Sigmoid colon (tissue), 7 donors: ENCODE measurements around the gene ROBO4. TPM values are rescaled to one million over a fixed set of nuclear protein-coding genes. Genes with fewer than 3 reads are reported as not detected.

Experiments
- DNase-seq: peaks from one replicate; pipeline ENCODE4 v3.0.0-alpha.2; 2019
- H3K27ac ChIP-seq, 4 donors: fragments of 200-600 bp; sonication (generic); one replicate each; pipeline ENCODE4 v1.5.1; 2016 to 2019; ENCODE audit warnings: mild to moderate bottlenecking in 1 of 4
- H3K27me3 ChIP-seq, 3 donors: fragments of 200-600 bp; sonication (generic); one replicate each; pipeline ENCODE4 v1.5.1; 2019; ENCODE audit warnings: mild to moderate bottlenecking in 1 of 3
- H3K36me3 ChIP-seq, 4 donors: fragments of 200-600 bp; sonication (generic); one replicate each; pipeline ENCODE4 v1.5.1; 2016 to 2019
- H3K4me1 ChIP-seq, 4 donors: fragments of 200-600 bp; sonication (generic); one replicate each; pipeline ENCODE4 v1.5.1; 2017 to 2019
- H3K4me3 ChIP-seq, 4 donors: fragments of 200-600 bp; sonication (generic); one replicate each; pipeline ENCODE4 v1.5.1; 2017 to 2019; ENCODE audit warnings: mild to moderate bottlenecking in 2 of 4, moderate library complexity in 1 of 4
- H3K9me3 ChIP-seq, 4 donors: fragments of 200-600 bp in 3 of 4; sonication (generic) in 3 of 4; one replicate each; pipeline versions ENCODE4 v1.5.1 to v1.6.1; 2013 to 2019
- CTCF ChIP-seq, 4 experiments: fragments of 450-650 bp in 3 of 4; fragments of 200-600 bp in 1 of 4; IDR thresholded peaks; one replicate each; pipeline ENCODE4 v1.5.1; 2016 to 2019; ENCODE audit warnings: antibody characterized with exemption in 4 of 4, mild to moderate bottlenecking in 3 of 4, moderate library complexity in 2 of 4
- EP300 ChIP-seq, 4 donors: sonication (generic); formaldehyde crosslinking; IDR thresholded peaks; one replicate each; pipeline ENCODE4 v1.6.1; 2017; ENCODE audit warnings: antibody characterized with exemption in 4 of 4
- POLR2A ChIP-seq, 2 donors: fragments of 450-650 bp; IDR thresholded peaks; one replicate each; pipeline ENCODE4 v1.6.1; 2016; ENCODE audit warnings: antibody characterized with exemption in 2 of 2, mild to moderate bottlenecking in 2 of 2, moderate library complexity in 2 of 2
- POLR2AphosphoS5 ChIP-seq, 4 donors: sonication (generic); formaldehyde crosslinking; IDR thresholded peaks; one replicate each; pipeline ENCODE4 v1.6.1; 2017; ENCODE audit warnings: antibody characterized with exemption in 4 of 4
- WGBS, 2 donors: extraction: QIAGEN DNeasy Blood & Tissue Kit; methylation state at CpG; one replicate each; pipeline ENCODE4 v1.1.7; 2013; 5-methylcytosine and 5-hydroxymethylcytosine counted together
- intact Hi-C: fragments of 100-400 bp; cut with DNase I; formaldehyde crosslinking; loops from one replicate; pipeline ENCODE4 v1.15.1; 2023
- polyA plus RNA-seq, 3 donors: library from polyadenylated mRNA; stranded (reverse); fragments of 200-250 nt; gene quantifications; one replicate each; pipeline ENCODE4 v1.2.3, GENCODE V29; 2013
- total RNA-seq, 4 donors: library from RNA; depleted of rRNA; stranded (reverse); fragments of >200 nt; gene quantifications; one replicate each; pipeline ENCODE4 v1.1.0, GENCODE V29; 2016
- donor health status: healthy with polysubstance abuse.
- donor health status: Bipolar disorder and iron deficiency.
- donor health status: healthy.

Gene ROBO4
- 10 to 100 TPM in 2 of 4 donors, 1 to 10 TPM in 2; 8.1 to 13.8 (median 11.0) TPM for total RNA-seq
- 1 to 10 TPM in 2 of 3 donors, under 1 TPM in 1; 0.46 to 6.2 (median 1.2) TPM for polyA plus RNA-seq

- Histone ChIP-seq H3K27me3 (no peaks in the 10 kb centered on the region), H3K36me3 (no peaks in the 10 kb centered on the region), H3K27ac (peak within 1 kb of the TSS; percentile 43 to 74 (median 50)), H3K4me1 (peaks cover 0 to 12% (median 6%) of the 10 kb centered on the region in 4 donors), H3K4me3 (peak within 1 kb of the TSS in 3 of 4 donors; percentile 19 to 26 (median 21)), H3K9me3 (no peaks in the 10 kb centered on the region)
- peak; percentile 70 for DNase-seq
- 34 to 51% methylated on average over 12 of the region's 12 CpGs for WGBS, 2 donors
- intact Hi-C loops, result no loop called here
- no peak for TF ChIP-seq CTCF (IDR thresholded peaks at IDR 0.05)
- TF ChIP-seq POLR2AphosphoS5 (IDR thresholded peaks at IDR 0.05), result peak in 1 of 4 donors; percentile 6
These were observed at the start of gene ROBO4 for GRCh38 chr11:124897674-124898262. Gene ROBO4 (minus strand): TSS chr11:124897865. CDS start chr11:124897795, 70 bp downstream.

GRCh38 chr11:124946735-124947141, 49.1 kb upstream of the ROBO4 start:
- H3K27me3 ChIP-seq, result no peaks in the 10 kb centered on the region
- WGBS, 2 donors, result 55 to 76% methylated on average over 2 of the region's 2 CpGs
- intact Hi-C loops, result no loop called here
- no peak overlapping the region for H3K27ac ChIP-seq
- no peaks in the 10 kb centered on the region for H3K9me3 ChIP-seq
- TF ChIP-seq POLR2A (IDR thresholded peaks at IDR 0.05) (no peak), CTCF (IDR thresholded peaks at IDR 0.05) (no peak), EP300 (IDR thresholded peaks at IDR 0.05) (no peak), POLR2AphosphoS5 (IDR thresholded peaks at IDR 0.05) (no peak)
- H3K36me3 ChIP-seq, result no peaks in the 10 kb centered on the region
- H3K4me1 ChIP-seq, result no peaks in the 10 kb centered on the region
- no peak overlapping the region for H3K4me3 ChIP-seq
- DNase-seq, result no peak

- H3K9me3 ChIP-seq, result no peaks in the 10 kb centered on the region
- no peak overlapping the region for H3K4me3 ChIP-seq
- H3K27ac ChIP-seq, result no peak overlapping the region
- H3K27me3 ChIP-seq, result no peaks in the 10 kb centered on the region
- DNase-seq, result no peak
- WGBS, 2 donors, result 70 to 73% methylated on average over 6 of the region's 6 CpGs
- H3K4me1 ChIP-seq, result no peaks in the 10 kb centered on the region
- H3K36me3 ChIP-seq, result no peaks in the 10 kb centered on the region
- no peak for TF ChIP-seq CTCF (IDR thresholded peaks at IDR 0.05)
- TF ChIP-seq POLR2A (IDR thresholded peaks at IDR 0.05), result no peak
- no peak for TF ChIP-seq POLR2AphosphoS5 (IDR thresholded peaks at IDR 0.05)
- no peak for TF ChIP-seq EP300 (IDR thresholded peaks at IDR 0.05)
- intact Hi-C loops, result no loop called here
These were observed 48.2 kb upstream of the ROBO4 start for GRCh38 chr11:124945826-124946225.

GRCh38 chr11:124944565-124944964, 46.9 kb upstream of the ROBO4 start:
- no peaks in the 10 kb centered on the region for H3K27me3 ChIP-seq
- 82 to 83% methylated on average over 3 of the region's 3 CpGs for WGBS, 2 donors
- intact Hi-C loops, result no loop called here
- DNase-seq, result no peak
- H3K9me3 ChIP-seq, result no peaks in the 10 kb centered on the region
- no peaks in the 10 kb centered on the region for H3K36me3 ChIP-seq
- H3K27ac ChIP-seq, result no peak overlapping the region
- TF ChIP-seq EP300 (IDR thresholded peaks at IDR 0.05), result no peak
- no peak overlapping the region for H3K4me3 ChIP-seq
- H3K4me1 ChIP-seq, result no peaks in the 10 kb centered on the region

- no peak overlapping the region for H3K27ac ChIP-seq
These were observed 46.1 kb upstream of the ROBO4 start for GRCh38 chr11:124943741-124944140.

More at GRCh38 chr11:124943741-124944140, 46.1 kb upstream of the ROBO4 start:
- Histone ChIP-seq H3K9me3 (no peaks in the 10 kb centered on the region), H3K27me3 (no peaks in the 10 kb centered on the region), H3K36me3 (no peaks in the 10 kb centered on the region), H3K4me1 (no peaks in the 10 kb centered on the region), H3K4me3 (no peak overlapping the region)
- DNase-seq, result no peak
- intact Hi-C loops, result no loop called here
- TF ChIP-seq POLR2AphosphoS5 (IDR thresholded peaks at IDR 0.05) (no peak), CTCF (IDR thresholded peaks at IDR 0.05) (no peak), EP300 (IDR thresholded peaks at IDR 0.05) (no peak), POLR2A (IDR thresholded peaks at IDR 0.05) (no peak)
- WGBS, 2 donors, result 26 to 79% methylated on average over 1 of the region's 1 CpG
